Vagina (tissue), 2 donors: ENCODE measurements around the gene AGPAT4. TPM values are rescaled to one million over a fixed set of nuclear protein-coding genes. Genes with fewer than 3 reads are reported as not detected.

Experiments used
- DNase-seq, 2 donors: peaks; one replicate each; pipeline ENCODE4 v3.0.0-alpha.2; 2017; ENCODE audit errors: extremely low spot score in 2 of 2
- H3K27ac ChIP-seq: fragments of 200-600 bp; sonication (generic); one replicate; pipeline ENCODE4 v1.5.1; 2019
- H3K27me3 ChIP-seq: fragments of 200-600 bp; sonication (generic); one replicate; pipeline ENCODE4 v1.5.1; 2019
- H3K36me3 ChIP-seq, 2 donors: fragments of 200-600 bp; sonication (generic); one replicate each; pipeline ENCODE4 v1.5.1; 2017 to 2019
- H3K4me1 ChIP-seq: fragments of 200-600 bp; sonication (generic); one replicate; pipeline ENCODE4 v1.5.1; 2019
- H3K4me3 ChIP-seq, 2 donors: fragments of 200-600 bp; sonication (generic); 1 replicate in 1 of 2; 2 replicates in 1 of 2; pipeline ENCODE4 v1.5.1; 2016 to 2019
- H3K9me3 ChIP-seq: fragments of 200-600 bp; sonication (generic); one replicate; pipeline ENCODE4 v1.5.1; 2019
- CTCF ChIP-seq, 3 experiments: fragments of 450-650 bp in 2 of 3; fragments of 200-600 bp in 1 of 3; sonication (generic) in 1 of 3; IDR thresholded peaks; one replicate each; pipeline ENCODE4 v1.5.1; 2017 to 2019; ENCODE audit warnings: antibody characterized with exemption in 3 of 3, mild to moderate bottlenecking in 2 of 3, moderate library complexity in 2 of 3
- POLR2A ChIP-seq, 2 donors: fragments of 450-650 bp; IDR thresholded peaks; one replicate each; pipeline ENCODE4 v1.6.1; 2017; ENCODE audit warnings: antibody characterized with exemption in 2 of 2, mild to moderate bottlenecking in 2 of 2, moderate library complexity in 2 of 2
- POLR2AphosphoS5 ChIP-seq, 2 donors: sonication (generic); formaldehyde crosslinking; IDR thresholded peaks; one replicate each; pipeline ENCODE4 v1.9.0; 2017; ENCODE audit warnings: antibody characterized with exemption in 2 of 2, mild to moderate bottlenecking in 2 of 2, low read depth in 1 of 2; ENCODE audit not compliant: insufficient read depth in 1 of 2
- intact Hi-C: fragments of 100-400 bp; cut with DNase I; formaldehyde crosslinking; loops from one replicate; pipeline ENCODE4 v1.15.1; 2023
- total RNA-seq: library from RNA; depleted of rRNA; stranded (reverse); fragments of >200 nt; gene quantifications from one replicate; pipeline ENCODE4 v1.2.3, GENCODE V29; 2016

The AGPAT4 gene
- total RNA-seq, 1 donor from 2014 or later: 6.9 TPM

- Histone ChIP-seq H3K27me3 (no peaks in the 10 kb centered on the region), H3K27ac (no peak overlapping the region), H3K36me3 (peaks cover 0 to 5% of the 10 kb centered on the region in 2 donors), H3K4me3 (no peak overlapping the region), H3K4me1 (peaks cover 11% of the 10 kb centered on the region), H3K9me3 (no peaks in the 10 kb centered on the region)
- DNase-seq: no peak
- intact Hi-C loops: no loop called here
- no peak for TF ChIP-seq CTCF (IDR thresholded peaks at IDR 0.05)
- TF ChIP-seq POLR2AphosphoS5 (IDR thresholded peaks at IDR 0.05; ENCODE audit: insufficient read depth in 1 of 2, low read depth in 1 of 2): no peak
- TF ChIP-seq POLR2A (IDR thresholded peaks at IDR 0.05): no peak
These were observed 130.9 kb downstream of the AGPAT4 start for GRCh38 chr6:161142957-161143296.

GRCh38 chr6:161141173-161141572 lies 132.7 kb downstream of the AGPAT4 start:
- intact Hi-C loops: no loop called here
- Histone ChIP-seq H3K4me3 (no peak overlapping the region), H3K36me3 (peaks cover 0 to 2% of the 10 kb centered on the region in 2 donors), H3K27ac (no peak overlapping the region), H3K9me3 (no peaks in the 10 kb centered on the region), H3K4me1 (peaks cover 11% of the 10 kb centered on the region), H3K27me3 (no peaks in the 10 kb centered on the region)
- DNase-seq: peak in 1 of 2 donors; percentile 52
- TF ChIP-seq POLR2AphosphoS5 (IDR thresholded peaks at IDR 0.05; ENCODE audit: insufficient read depth in 1 of 2, low read depth in 1 of 2): no peak
- TF ChIP-seq CTCF (IDR thresholded peaks at IDR 0.05): no peak
- no peak for TF ChIP-seq POLR2A (IDR thresholded peaks at IDR 0.05)

- H3K27ac ChIP-seq: no peak overlapping the region
- H3K36me3 ChIP-seq: no peaks in the 10 kb centered on the region
- intact Hi-C loops: no loop called here
These were observed 133.3 kb downstream of the AGPAT4 start for GRCh38 chr6:161140554-161140875.

GRCh38 chr6:161139766-161140553 lies 133.9 kb downstream of the AGPAT4 start:
- no peak overlapping the region for H3K4me3 ChIP-seq
- no peaks in the 10 kb centered on the region for H3K36me3 ChIP-seq
- peaks cover 11% of the 10 kb centered on the region for H3K4me1 ChIP-seq
- H3K27me3 ChIP-seq: no peaks in the 10 kb centered on the region
- peak in 1 of 2 donors; percentile 86 for DNase-seq
- intact Hi-C loops: no loop called here
- no peaks in the 10 kb centered on the region for H3K9me3 ChIP-seq
- peak in 1 of 2 donors; percentile 35 for TF ChIP-seq POLR2AphosphoS5 (IDR thresholded peaks at IDR 0.05; ENCODE audit: insufficient read depth in 1 of 2, low read depth in 1 of 2)
- TF ChIP-seq POLR2A (IDR thresholded peaks at IDR 0.05): no peak
- peak in 1 of 3 experiments; percentile 51 for TF ChIP-seq CTCF (IDR thresholded peaks at IDR 0.05)
- H3K27ac ChIP-seq: no peak overlapping the region

More at GRCh38 chr6:161140554-161140875, 133.3 kb downstream of the AGPAT4 start:
- Histone ChIP-seq H3K4me1 (peaks cover 11% of the 10 kb centered on the region), H3K27me3 (no peaks in the 10 kb centered on the region), H3K4me3 (no peak overlapping the region), H3K9me3 (no peaks in the 10 kb centered on the region)
- DNase-seq: peak in 1 of 2 donors; percentile 83
- TF ChIP-seq POLR2AphosphoS5 (IDR thresholded peaks at IDR 0.05; ENCODE audit: insufficient read depth in 1 of 2, low read depth in 1 of 2): no peak
- no peak for TF ChIP-seq POLR2A (IDR thresholded peaks at IDR 0.05)
- no peak for TF ChIP-seq CTCF (IDR thresholded peaks at IDR 0.05)

GRCh38 chr6:161139304-161139765 lies 134.5 kb downstream of the AGPAT4 start:
- Histone ChIP-seq H3K27ac (no peak overlapping the region), H3K36me3 (no peaks in the 10 kb centered on the region), H3K27me3 (no peaks in the 10 kb centered on the region), H3K9me3 (no peaks in the 10 kb centered on the region), H3K4me1 (peaks cover 11% of the 10 kb centered on the region), H3K4me3 (no peak overlapping the region)
- DNase-seq: peak in 1 of 2 donors; percentile 78
- intact Hi-C loops: no loop called here
- TF ChIP-seq POLR2A (IDR thresholded peaks at IDR 0.05): no peak
- TF ChIP-seq POLR2AphosphoS5 (IDR thresholded peaks at IDR 0.05; ENCODE audit: insufficient read depth in 1 of 2, low read depth in 1 of 2): no peak
- TF ChIP-seq CTCF (IDR thresholded peaks at IDR 0.05): no peak
